Caco-2 (cell line): ENCODE results near the gene ZNF112. TPM values are rescaled to one million over a fixed set of nuclear protein-coding genes. Genes with fewer than 3 reads are reported as not detected.

Experiments
- BruUV-seq: library from RNA; stranded (reverse); fragments of 400-500 nt; replicated peaks from 2 replicates; lab custom pipeline; 2021; lab: Mats Ljungman, UMichigan
- CTCF ChIA-PET: fragments of 300-600 bp; sonication (Branson Sonifier 250); formaldehyde crosslinking; loops from one replicate; lab custom pipeline; 2022; ENCODE audit warnings: antibody characterized with exemption; lab: Charles Lee
- POLR2A ChIA-PET: fragments of 300-600 bp; sonication (Branson Sonifier 250); formaldehyde crosslinking; loops from one replicate; lab custom pipeline; 2022; ENCODE audit warnings: antibody characterized with exemption; lab: Charles Lee
- DNase-seq, 2 experiments: peaks; one replicate each; pipeline versions ENCODE4 v3.0.0 to v3.0.0-alpha.2; 2020 to 2022
- H3K27me3 ChIP-seq: replicated peaks from 2 replicates; pipeline ENCODE4 v1.6.0; 2011; ENCODE audit warnings: low read length; ENCODE audit not compliant: control insufficient read depth, insufficient read depth
- H3K36me3 ChIP-seq: 2 replicates; pipeline ENCODE4 v1.5.1; 2011; ENCODE audit warnings: low read length; ENCODE audit not compliant: control insufficient read depth, insufficient read depth
- H3K4me1 ChIP-seq: fragments of 250-450 bp; sonication (Bioruptor Pico); 2 replicates; pipeline ENCODE4 v1.5.1; 2020; ENCODE audit warnings: mild to moderate bottlenecking
- H3K4me3 ChIP-seq: 2 replicates; pipeline ENCODE4 v1.5.1; 2011; ENCODE audit warnings: low read depth, mild to moderate bottlenecking, control low read depth, low read length
- H3K9me3 ChIP-seq: fragments of 250-450 bp; sonication (Bioruptor Pico); 2 replicates; pipeline ENCODE4 v1.5.1; 2020; ENCODE audit warnings: mild to moderate bottlenecking, moderate library complexity
- H3K27ac Mint-ChIP-seq: one replicate; pipeline ENCODE4 v1.8.0; 2022; ENCODE audit warnings: mixed read lengths; ENCODE audit not compliant: unreplicated experiment
- H3K27me3 Mint-ChIP-seq: one replicate; pipeline ENCODE4 v1.8.0; 2022; ENCODE audit warnings: mixed read lengths; ENCODE audit not compliant: insufficient read depth, unreplicated experiment
- H3K36me3 Mint-ChIP-seq: one replicate; pipeline ENCODE4 v1.8.0; 2022; ENCODE audit warnings: mild to moderate bottlenecking, mixed read lengths; ENCODE audit not compliant: insufficient read depth, unreplicated experiment
- H3K4me1 Mint-ChIP-seq: one replicate; pipeline ENCODE4 v1.8.0; 2022; ENCODE audit warnings: low read depth, mixed read lengths; ENCODE audit not compliant: unreplicated experiment
- H3K4me3 Mint-ChIP-seq: one replicate; pipeline ENCODE4 v1.8.0; 2022; ENCODE audit warnings: mild to moderate bottlenecking, moderate library complexity, mixed read lengths; ENCODE audit not compliant: unreplicated experiment
- H3K9me3 Mint-ChIP-seq: one replicate; pipeline ENCODE4 v1.8.0; 2022; ENCODE audit warnings: mixed read lengths; ENCODE audit not compliant: unreplicated experiment
- intact Hi-C: fragments of 100-400 bp; cut with micrococcal nuclease; formaldehyde crosslinking; loops from one replicate; pipeline ENCODE4 v1.10.0; 2022; ENCODE audit not compliant: unreplicated experiment
- total RNA-seq: library from RNA; stranded (reverse); gene quantifications from 2 replicates; pipeline ENCODE4 v1.2.3, GENCODE V29; 2022
- TF ChIP-seq, protein P1 (sequence below), 2 experiments: fragments of 200-600 bp in 1 of 2; IDR thresholded peaks; 1 replicate in 1 of 2; 2 replicates in 1 of 2; pipeline versions ENCODE4 v1.5.1 to v1.8.0; 2011 to 2022; ENCODE audit warnings: antibody characterized with exemption in 1 of 2, control low read depth in 1 of 2, inconsistent platforms in 1 of 2, low read depth in 1 of 2, low read length in 1 of 2, mild to moderate bottlenecking in 1 of 2, moderate library complexity in 1 of 2; ENCODE audit not compliant: insufficient read depth in 1 of 2, severe bottlenecking in 1 of 2, unreplicated experiment in 1 of 2

Gene ZNF112
- total RNA-seq, 1 experiment from 2014 or later: 6.1 TPM

GRCh38 chr19:44374789-44375188 lies 18.3 kb upstream of the ZNF112 start:
- Mint-ChIP-seq H3K36me3 (no peaks in the 10 kb centered on the region), H3K4me3 (no peak overlapping the region), H3K4me1 (no peaks in the 10 kb centered on the region), H3K27ac (no peak overlapping the region), H3K27me3 (no peaks in the 10 kb centered on the region), H3K9me3 (peaks cover 13% of the 10 kb centered on the region)
- Histone ChIP-seq H3K9me3 (peaks cover 3% of the 10 kb centered on the region; the same call in 1 of the 2 replicates), H3K36me3 (no peaks in the 10 kb centered on the region), H3K4me1 (no peaks in the 10 kb centered on the region), H3K4me3 (no peak overlapping the region), H3K27me3 (no peaks in the 10 kb centered on the region)
- no peak for DNase-seq
- no TSS peak for BruUV-seq
- CTCF ChIA-PET: no interaction called here
- intact Hi-C loops: no loop called here
- POLR2A ChIA-PET: no interaction called here
- TF ChIP-seq, protein P1, sequence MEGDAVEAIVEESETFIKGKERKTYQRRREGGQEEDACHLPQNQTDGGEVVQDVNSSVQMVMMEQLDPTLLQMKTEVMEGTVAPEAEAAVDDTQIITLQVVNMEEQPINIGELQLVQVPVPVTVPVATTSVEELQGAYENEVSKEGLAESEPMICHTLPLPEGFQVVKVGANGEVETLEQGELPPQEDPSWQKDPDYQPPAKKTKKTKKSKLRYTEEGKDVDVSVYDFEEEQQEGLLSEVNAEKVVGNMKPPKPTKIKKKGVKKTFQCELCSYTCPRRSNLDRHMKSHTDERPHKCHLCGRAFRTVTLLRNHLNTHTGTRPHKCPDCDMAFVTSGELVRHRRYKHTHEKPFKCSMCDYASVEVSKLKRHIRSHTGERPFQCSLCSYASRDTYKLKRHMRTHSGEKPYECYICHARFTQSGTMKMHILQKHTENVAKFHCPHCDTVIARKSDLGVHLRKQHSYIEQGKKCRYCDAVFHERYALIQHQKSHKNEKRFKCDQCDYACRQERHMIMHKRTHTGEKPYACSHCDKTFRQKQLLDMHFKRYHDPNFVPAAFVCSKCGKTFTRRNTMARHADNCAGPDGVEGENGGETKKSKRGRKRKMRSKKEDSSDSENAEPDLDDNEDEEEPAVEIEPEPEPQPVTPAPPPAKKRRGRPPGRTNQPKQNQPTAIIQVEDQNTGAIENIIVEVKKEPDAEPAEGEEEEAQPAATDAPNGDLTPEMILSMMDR (IDR thresholded peaks at IDR 0.05; ENCODE audit: insufficient read depth in 1 of 2, low read depth in 1 of 2, low read length in 1 of 2, severe bottlenecking in 1 of 2, unreplicated experiment in 1 of 2): no peak

GRCh38 chr19:44371815-44372480 lies 15.5 kb upstream of the ZNF112 start:
- no peak overlapping the region for H3K4me3 ChIP-seq
- TF ChIP-seq, protein P1 (IDR thresholded peaks at IDR 0.05; ENCODE audit: insufficient read depth in 1 of 2, low read depth in 1 of 2, low read length in 1 of 2, severe bottlenecking in 1 of 2, unreplicated experiment in 1 of 2): no peak
- POLR2A ChIA-PET: no interaction called here
- no peaks in the 10 kb centered on the region for H3K4me1 Mint-ChIP-seq
- peaks cover 13% of the 10 kb centered on the region for H3K9me3 Mint-ChIP-seq
- H3K4me1 ChIP-seq: no peaks in the 10 kb centered on the region
- no peak overlapping the region for H3K27ac Mint-ChIP-seq
- H3K9me3 ChIP-seq: no peaks in the 10 kb centered on the region
- no peak for DNase-seq
- H3K27me3 Mint-ChIP-seq: no peaks in the 10 kb centered on the region
- H3K36me3 Mint-ChIP-seq: no peaks in the 10 kb centered on the region
- CTCF ChIA-PET: no interaction called here
- BruUV-seq: no TSS peak
- H3K36me3 ChIP-seq: no peaks in the 10 kb centered on the region
- no peak overlapping the region for H3K4me3 Mint-ChIP-seq
- H3K27me3 ChIP-seq: no peaks in the 10 kb centered on the region
- intact Hi-C loops: no loop called here

DNA sequence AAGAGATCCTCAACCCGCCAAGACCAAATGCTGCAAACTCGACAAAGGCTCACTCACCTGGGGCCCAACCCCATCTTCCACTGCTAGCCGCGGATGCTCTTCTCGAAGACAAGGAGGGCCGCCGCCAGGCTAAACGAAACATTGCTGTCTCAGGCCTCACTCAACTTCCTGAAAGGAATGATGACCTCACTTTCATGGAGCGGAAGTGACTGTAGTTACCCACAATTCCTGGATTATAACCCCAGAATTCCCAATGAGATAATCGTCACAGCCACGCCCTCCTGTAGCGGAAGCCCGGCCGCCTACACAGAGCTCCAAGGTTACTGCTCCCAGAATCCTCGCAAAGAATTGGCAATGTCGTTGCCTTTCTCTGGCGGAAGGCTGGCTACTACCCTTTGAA lies 10.5 kb upstream of the ZNF112 start:
- Histone ChIP-seq H3K9me3 (no peaks in the 10 kb centered on the region), H3K4me1 (no peaks in the 10 kb centered on the region), H3K36me3 (no peaks in the 10 kb centered on the region), H3K27me3 (no peaks in the 10 kb centered on the region), H3K4me3 (no peak overlapping the region)
- no peak for DNase-seq
- Mint-ChIP-seq H3K27ac (no peak overlapping the region), H3K27me3 (peaks cover 4% of the 10 kb centered on the region), H3K4me3 (no peak overlapping the region), H3K36me3 (no peaks in the 10 kb centered on the region), H3K4me1 (no peaks in the 10 kb centered on the region), H3K9me3 (peaks cover 5% of the 10 kb centered on the region)
- ChIA-PET POLR2A (no interaction called here), CTCF (no interaction called here)
- intact Hi-C loops: no loop called here
- BruUV-seq: no TSS peak
- TF ChIP-seq, protein P1 (IDR thresholded peaks at IDR 0.05; ENCODE audit: insufficient read depth in 1 of 2, low read depth in 1 of 2, low read length in 1 of 2, severe bottlenecking in 1 of 2, unreplicated experiment in 1 of 2): no peak
